GM18498 (cell line): ENCODE measurements around the gene FOXN4.

Experiments
- ATAC-seq: cut with Tn5 transposase; IDR thresholded peaks from one replicate; pipeline ENCODE4 v1.9.1; 2021; ENCODE audit warnings: mild to moderate bottlenecking, moderate library complexity; ENCODE audit not compliant: unreplicated experiment

Gene FOXN4

GRCh38 chr12:109309381-109310246 is 530 bp upstream of the FOXN4 start:
- ATAC-seq: no peak

GRCh38 chr12:109307051-109307450 is 2.0 kb downstream of the FOXN4 start:
- ATAC-seq: no peak

- ATAC-seq: no peak
Measured at GRCh38 chr12:109305547-109305946, 3.5 kb downstream of the FOXN4 start.

- ATAC-seq: no peak
Measured at GRCh38 chr12:109304485-109304884, 4.6 kb downstream of the FOXN4 start.

GRCh38 chr12:109302770-109303169 is 6.3 kb downstream of the FOXN4 start:
- ATAC-seq: no peak

- no peak for ATAC-seq
Measured at GRCh38 chr12:109302358-109302757, 6.7 kb downstream of the FOXN4 start.

- ATAC-seq: no peak
Measured at GRCh38 chr12:109301643-109302168, 7.4 kb downstream of the FOXN4 start.

GRCh38 chr12:109299849-109300248 is 9.2 kb downstream of the FOXN4 start:
- ATAC-seq: no peak

GRCh38 chr12:109296431-109296830 is 12.7 kb downstream of the FOXN4 start:
- ATAC-seq: no peak

- no peak for ATAC-seq
Measured at GRCh38 chr12:109295764-109296425, 13.2 kb downstream of the FOXN4 start.

GRCh38 chr12:109294286-109294796 is 14.7 kb downstream of the FOXN4 start:
- no peak for ATAC-seq

GRCh38 chr12:109293106-109293505 is 16.0 kb downstream of the FOXN4 start:
- ATAC-seq: no peak

- no peak for ATAC-seq
Measured at GRCh38 chr12:109292342-109292711, 16.8 kb downstream of the FOXN4 start.

- ATAC-seq: no peak
Measured at GRCh38 chr12:109291521-109292341, 17.4 kb downstream of the FOXN4 start.

GRCh38 chr12:109291117-109291516 is 18.0 kb downstream of the FOXN4 start:
- no peak for ATAC-seq

- no peak for ATAC-seq
Measured at GRCh38 chr12:109290061-109290460, 19.0 kb downstream of the FOXN4 start.

- ATAC-seq: no peak
Measured at GRCh38 chr12:109289551-109289950, 19.5 kb downstream of the FOXN4 start.

GRCh38 chr12:109289004-109289403 is 20.1 kb downstream of the FOXN4 start:
- no peak for ATAC-seq

- no peak for ATAC-seq
Measured at GRCh38 chr12:109288571-109288970, 20.5 kb downstream of the FOXN4 start.

GRCh38 chr12:109287811-109288469 is 21.1 kb downstream of the FOXN4 start:
- ATAC-seq: no peak
